ENCODE data around the gene SLC25A18. TPM values are rescaled to one million over a fixed set of nuclear protein-coding genes. Genes with fewer than 3 reads are reported as not detected.
"Not testable (repeated sequence)": the region's sequence is repeated elsewhere in the genome, so short reads cannot be mapped to it uniquely, and the experiment has no call there.

SLC25A18 gene
- total and polyA plus RNA-seq, 4 donors = 18.8 to 84.7 (median 69.8) TPM

- TF ChIP-seq MAX (IDR thresholded peaks at IDR 0.05) (no peak), EGR1 (IDR thresholded peaks at IDR 0.05; ENCODE audit: low read depth in 2 of 2) (no peak), SP1 (IDR thresholded peaks at IDR 0.05) (no peak), NR2F2 (IDR thresholded peaks at IDR 0.05) (no peak), ATF3 (IDR thresholded peaks at IDR 0.05) (no peak), GABPA (IDR thresholded peaks at IDR 0.05 in 1 of 2, conservative IDR thresholded peaks at IDR 0.05 in 1 of 2) (no peak), JUND (IDR thresholded peaks at IDR 0.05) (no peak), YY1 (IDR thresholded peaks at IDR 0.05) (no peak)
Observed at GRCh38 chr22:17634696-17635095, 71.4 kb downstream of the SLC25A18 start (continued).

- 96% methylated on average over 10 of the region's 10 CpGs for WGBS
- not testable (repeated sequence) for DNase-seq (ENCODE audit: low spot score); H3K4me3 ChIP-seq (ENCODE audit: low read depth in 1 of 3, low read length in 3 of 3); H3K27me3 ChIP-seq (ENCODE audit: control insufficient read depth in 4 of 4, insufficient read depth in 4 of 4, low read length in 3 of 4); H3K9me3 ChIP-seq (ENCODE audit: control insufficient read depth in 4 of 4, low read length in 3 of 4); H3K36me3 ChIP-seq (ENCODE audit: control insufficient read depth in 4 of 4, insufficient read depth in 3 of 4, low read depth in 1 of 4, low read length in 3 of 4); H3K9ac ChIP-seq (ENCODE audit: low read depth in 1 of 2, low read length in 2 of 2); H3K27ac ChIP-seq (ENCODE audit: low read depth in 1 of 2, low read length in 2 of 2)
- peaks cover 4 to 15% (median 6%) of the 10 kb centered on the region in 4 donors for H3K4me1 ChIP-seq (ENCODE audit: control insufficient read depth in 4 of 4, insufficient read depth in 4 of 4, low read length in 3 of 4)
Observed at GRCh38 chr22:17636850-17637249, 73.6 kb downstream of the SLC25A18 start.

- peak overlapping the region; percentile 82 to 100 (median 83) for H3K4me3 ChIP-seq (ENCODE audit: low read depth in 1 of 3, low read length in 3 of 3)
- peaks cover 0 to 2% (median 0%) of the 10 kb centered on the region in 4 donors for H3K36me3 ChIP-seq (ENCODE audit: control insufficient read depth in 4 of 4, insufficient read depth in 3 of 4, low read depth in 1 of 4, low read length in 3 of 4)
- peaks cover 4 to 15% (median 6%) of the 10 kb centered on the region in 4 donors for H3K4me1 ChIP-seq (ENCODE audit: control insufficient read depth in 4 of 4, insufficient read depth in 4 of 4, low read length in 3 of 4)
- peak overlapping the region; percentile 97 to 100 for H3K27ac ChIP-seq (ENCODE audit: low read depth in 1 of 2, low read length in 2 of 2)
- no peak for TF ChIP-seq CTCF (IDR thresholded peaks at IDR 0.05; ENCODE audit: low read depth, low read length, missing input control)
- no peak for DNase-seq (ENCODE audit: low spot score)
- H3K9me3 ChIP-seq (ENCODE audit: control insufficient read depth in 4 of 4, low read length in 3 of 4) = no peaks in the 10 kb centered on the region
- no peaks in the 10 kb centered on the region for H3K27me3 ChIP-seq (ENCODE audit: control insufficient read depth in 4 of 4, insufficient read depth in 4 of 4, low read length in 3 of 4)
- WGBS = 51% methylated on average over 10 of the region's 10 CpGs
- peak overlapping the region; percentile 89 to 100 for H3K9ac ChIP-seq (ENCODE audit: low read depth in 1 of 2, low read length in 2 of 2)
Observed at GRCh38 chr22:17637490-17638181, 74.3 kb downstream of the SLC25A18 start.

- peak overlapping the region; percentile 89 to 100 for H3K9ac ChIP-seq (ENCODE audit: low read depth in 1 of 2, low read length in 2 of 2)
- H3K4me1 ChIP-seq (ENCODE audit: control insufficient read depth in 4 of 4, insufficient read depth in 4 of 4, low read length in 3 of 4) = peaks cover 4 to 15% (median 6%) of the 10 kb centered on the region in 4 donors
- peak overlapping the region; percentile 82 to 100 (median 83) for H3K4me3 ChIP-seq (ENCODE audit: low read depth in 1 of 3, low read length in 3 of 3)
- under 1% methylated on average over 10 of the region's 10 CpGs for WGBS
- DNase-seq (ENCODE audit: low spot score) = no peak
- H3K36me3 ChIP-seq (ENCODE audit: control insufficient read depth in 4 of 4, insufficient read depth in 3 of 4, low read depth in 1 of 4, low read length in 3 of 4) = peaks cover 0 to under 1% (median 0%) of the 10 kb centered on the region in 4 donors
- H3K9me3 ChIP-seq (ENCODE audit: control insufficient read depth in 4 of 4, low read length in 3 of 4) = no peaks in the 10 kb centered on the region
- H3K27ac ChIP-seq (ENCODE audit: low read depth in 1 of 2, low read length in 2 of 2) = peak overlapping the region; percentile 97 to 100
- H3K27me3 ChIP-seq (ENCODE audit: control insufficient read depth in 4 of 4, insufficient read depth in 4 of 4, low read length in 3 of 4) = no peaks in the 10 kb centered on the region
- TF ChIP-seq JUND (IDR thresholded peaks at IDR 0.05) = no peak
- TF ChIP-seq YY1 (IDR thresholded peaks at IDR 0.05) = no peak
- TF ChIP-seq CTCF (IDR thresholded peaks at IDR 0.05; ENCODE audit: low read depth, low read length, missing input control) = no peak
- TF ChIP-seq ATF3 (IDR thresholded peaks at IDR 0.05) = no peak
- no peak for TF ChIP-seq RAD21 (IDR thresholded peaks at IDR 0.05)
- no peak for TF ChIP-seq RXRA (IDR thresholded peaks at IDR 0.05)
- no peak for TF ChIP-seq TAF1 (conservative IDR thresholded peaks at IDR 0.05)
- no peak for TF ChIP-seq EGR1 (IDR thresholded peaks at IDR 0.05; ENCODE audit: low read depth in 2 of 2)
- TF ChIP-seq NR2F2 (IDR thresholded peaks at IDR 0.05) = no peak
- TF ChIP-seq MAX (IDR thresholded peaks at IDR 0.05) = no peak
- TF ChIP-seq GABPA (IDR thresholded peaks at IDR 0.05 in 1 of 2, conservative IDR thresholded peaks at IDR 0.05 in 1 of 2) = no peak
- no peak for TF ChIP-seq FOXA1 (IDR thresholded peaks at IDR 0.05)
- no peak for TF ChIP-seq HNF4G (IDR thresholded peaks at IDR 0.05)
- no peak for TF ChIP-seq REST (IDR thresholded peaks at IDR 0.05)
- no peak for TF ChIP-seq SP1 (IDR thresholded peaks at IDR 0.05)
Observed at GRCh38 chr22:17638182-17638431, 74.8 kb downstream of the SLC25A18 start.
